Activated CD8-positive, alpha-beta T cell treated with anti-CD3 and anti-CD28 coated beads for 36 hours (primary cell): Measurements from ENCODE around the gene HOXB5. TPM values are rescaled to one million over a fixed set of nuclear protein-coding genes. Genes with fewer than 3 reads are reported as not detected.

Experiments
- ATAC-seq: fragments of 200-7000 bp; cut with Tn5 transposase; one replicate; pipeline ENCODE4 v1.10.0; 2021; ENCODE audit warnings: mild to moderate bottlenecking, moderate library complexity
- CTCF ChIA-PET: fragments of 350-600 bp; sonication (Branson Sonifier 250); formaldehyde crosslinking; loops from one replicate; lab custom pipeline; 2021; ENCODE audit warnings: antibody characterized with exemption; lab: Charles Lee
- POLR2A ChIA-PET: fragments of 350-600 bp; sonication (Branson Sonifier 250); formaldehyde crosslinking; loops from one replicate; lab custom pipeline; 2021; ENCODE audit warnings: antibody characterized with exemption; lab: Charles Lee
- DNase-seq: peaks from one replicate; pipeline ENCODE4 v3.0.0-alpha.2; 2020
- H3K27ac Mint-ChIP-seq: one replicate; pipeline ENCODE4 v1.8.0; 2021; ENCODE audit warnings: mild to moderate bottlenecking, mixed read lengths
- H3K27me3 Mint-ChIP-seq: one replicate; pipeline ENCODE4 v1.8.0; 2021; ENCODE audit warnings: mixed read lengths
- H3K36me3 Mint-ChIP-seq: one replicate; pipeline ENCODE4 v1.8.0; 2021; ENCODE audit warnings: low read depth, mixed read lengths
- H3K4me1 Mint-ChIP-seq: one replicate; pipeline ENCODE4 v1.8.0; 2021; ENCODE audit warnings: low read depth, mixed read lengths
- H3K4me3 Mint-ChIP-seq: one replicate; pipeline ENCODE4 v1.8.0; 2021; ENCODE audit warnings: mild to moderate bottlenecking, moderate library complexity, mixed read lengths
- H3K9me3 Mint-ChIP-seq: one replicate; pipeline ENCODE4 v1.8.0; 2021; ENCODE audit warnings: mixed read lengths
- intact Hi-C: fragments of 100-400 bp; cut with micrococcal nuclease; formaldehyde crosslinking; loops from one replicate; pipeline ENCODE4 v1.10.0; 2022
- total RNA-seq, 2 experiments: library from RNA; stranded (reverse); gene quantifications; one replicate each; pipeline ENCODE4 v1.2.3, GENCODE V29; 2021
- TF ChIP-seq, protein P1 (sequence below): fragments of 200-600 bp; IDR thresholded peaks from one replicate; pipeline ENCODE4 v1.8.0; 2022; ENCODE audit warnings: antibody characterized with exemption, mild to moderate bottlenecking

HOXB5 gene
- total RNA-seq, 2 experiments from 2014 or later = not detected

DNA sequence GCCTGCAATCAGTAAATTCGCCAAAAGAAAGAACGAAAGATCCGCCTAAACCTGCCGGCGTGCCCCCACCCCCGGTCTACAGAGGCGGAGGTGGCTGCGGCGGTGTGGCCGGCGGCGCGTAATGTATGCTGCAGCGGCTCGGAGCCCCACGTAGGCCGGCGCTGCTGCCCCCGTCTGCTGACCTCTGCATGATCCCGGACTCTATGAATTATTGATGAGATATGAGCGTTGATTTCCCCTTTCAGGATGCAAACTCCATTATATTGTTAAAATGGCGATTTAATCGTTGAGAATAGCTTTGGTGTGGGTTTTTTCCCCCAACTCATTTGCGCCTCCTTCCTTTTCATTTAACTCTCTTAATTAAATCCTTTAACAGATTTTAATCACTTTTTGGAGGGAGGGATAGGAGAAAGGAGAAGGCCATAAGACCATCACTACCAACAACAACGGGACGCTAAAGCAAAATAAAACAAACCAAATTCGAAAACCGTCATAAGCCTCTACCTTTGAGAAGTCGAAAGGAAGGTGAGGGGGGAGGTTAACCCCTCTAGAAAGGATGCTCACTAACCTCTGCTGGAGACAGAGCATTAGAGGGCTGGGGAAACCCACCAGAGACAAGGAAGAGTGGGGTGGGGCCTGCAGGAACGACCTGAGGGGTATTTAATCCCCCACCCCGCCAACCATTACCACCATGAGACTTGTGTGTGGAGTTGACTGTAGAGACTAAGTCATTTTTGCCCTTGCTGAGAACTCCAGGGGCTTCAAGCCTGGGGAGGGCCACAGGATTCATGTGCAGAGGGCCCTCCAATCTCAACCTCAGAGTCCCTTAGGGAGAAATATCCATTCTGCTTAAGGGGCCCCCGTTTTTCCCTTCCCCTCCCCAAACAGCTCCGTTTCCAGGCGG lies 7.0 kb downstream of the HOXB5 start:
- Mint-ChIP-seq H3K27ac (no peak overlapping the region), H3K4me3 (peak overlapping the region; percentile 89), H3K36me3 (no peaks in the 10 kb centered on the region), H3K27me3 (peaks cover 89% of the 10 kb centered on the region), H3K4me1 (peaks cover 27% of the 10 kb centered on the region), H3K9me3 (no peaks in the 10 kb centered on the region)
- TF ChIP-seq, protein P1, sequence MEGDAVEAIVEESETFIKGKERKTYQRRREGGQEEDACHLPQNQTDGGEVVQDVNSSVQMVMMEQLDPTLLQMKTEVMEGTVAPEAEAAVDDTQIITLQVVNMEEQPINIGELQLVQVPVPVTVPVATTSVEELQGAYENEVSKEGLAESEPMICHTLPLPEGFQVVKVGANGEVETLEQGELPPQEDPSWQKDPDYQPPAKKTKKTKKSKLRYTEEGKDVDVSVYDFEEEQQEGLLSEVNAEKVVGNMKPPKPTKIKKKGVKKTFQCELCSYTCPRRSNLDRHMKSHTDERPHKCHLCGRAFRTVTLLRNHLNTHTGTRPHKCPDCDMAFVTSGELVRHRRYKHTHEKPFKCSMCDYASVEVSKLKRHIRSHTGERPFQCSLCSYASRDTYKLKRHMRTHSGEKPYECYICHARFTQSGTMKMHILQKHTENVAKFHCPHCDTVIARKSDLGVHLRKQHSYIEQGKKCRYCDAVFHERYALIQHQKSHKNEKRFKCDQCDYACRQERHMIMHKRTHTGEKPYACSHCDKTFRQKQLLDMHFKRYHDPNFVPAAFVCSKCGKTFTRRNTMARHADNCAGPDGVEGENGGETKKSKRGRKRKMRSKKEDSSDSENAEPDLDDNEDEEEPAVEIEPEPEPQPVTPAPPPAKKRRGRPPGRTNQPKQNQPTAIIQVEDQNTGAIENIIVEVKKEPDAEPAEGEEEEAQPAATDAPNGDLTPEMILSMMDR = no peak
- intact Hi-C loops = no loop called here
- CTCF ChIA-PET = interaction anchor here (1.2 to 2.9 kb wide), 11 partner anchors 9 to 507 kb away, joined by 3 to 17 read pairs (median 6); no protein-coding TSS in a partner anchor
- ATAC-seq (peak; percentile 32), DNase-seq (peak; percentile 73)
- POLR2A ChIA-PET = interaction anchor here (0.8 to 1.3 kb wide), 4 partner anchors 37 to 355 kb away, joined by 3 to 4 read pairs (median 3); no protein-coding TSS in a partner anchor

- Mint-ChIP-seq H3K27me3 (peaks cover 91% of the 10 kb centered on the region), H3K27ac (no peak overlapping the region), H3K4me3 (no peak overlapping the region), H3K4me1 (peaks cover 35% of the 10 kb centered on the region), H3K9me3 (no peaks in the 10 kb centered on the region), H3K36me3 (no peaks in the 10 kb centered on the region)
- TF ChIP-seq, protein P1 = no peak
- ChIA-PET POLR2A (no interaction called here), CTCF (interaction anchor here (0.7 kb wide), 2 partner anchors 114 to 321 kb away, joined by 3 to 4 read pairs; no protein-coding TSS in a partner anchor)
- no peak for ATAC-seq
- intact Hi-C loops = no loop called here
- DNase-seq = no peak
Observed at GRCh38 chr17:48584223-48584741, 9.3 kb downstream of the HOXB5 start.

- no peaks in the 10 kb centered on the region for H3K9me3 Mint-ChIP-seq
- POLR2A ChIA-PET = interaction anchor here (1.7 kb wide), 1 partner anchor 92 kb away, joined by 5 read pairs; no protein-coding TSS in a partner anchor
- H3K36me3 Mint-ChIP-seq = no peaks in the 10 kb centered on the region
- H3K4me3 Mint-ChIP-seq = no peak overlapping the region
- DNase-seq = no peak
- CTCF ChIA-PET = interaction anchor here (0.7 to 1.1 kb wide), 4 partner anchors 82 to 321 kb away, joined by 3 to 4 read pairs (median 4); no protein-coding TSS in a partner anchor
- intact Hi-C loops = no loop called here
- H3K27me3 Mint-ChIP-seq = peaks cover 93% of the 10 kb centered on the region
- H3K27ac Mint-ChIP-seq = no peak overlapping the region
- no peak for ATAC-seq
- H3K4me1 Mint-ChIP-seq = peaks cover 39% of the 10 kb centered on the region
- TF ChIP-seq, protein P1 = no peak
Observed at GRCh38 chr17:48583708-48584222, 9.8 kb downstream of the HOXB5 start.

- no peak for DNase-seq
- ChIA-PET POLR2A (interaction anchor here (0.6 to 1.7 kb wide), 3 partner anchors 27 to 244 kb away, joined by 3 to 5 read pairs (median 3); no protein-coding TSS in a partner anchor), CTCF (interaction anchor here (0.6 to 1.1 kb wide), 6 partner anchors 8 to 557 kb away, joined by 3 to 4 read pairs (median 3); no protein-coding TSS in a partner anchor)
- ATAC-seq = no peak
- Mint-ChIP-seq H3K27me3 (peaks cover 84% of the 10 kb centered on the region), H3K4me3 (peak overlapping the region; percentile 57), H3K4me1 (peaks cover 40% of the 10 kb centered on the region), H3K9me3 (no peaks in the 10 kb centered on the region), H3K27ac (no peak overlapping the region), H3K36me3 (no peaks in the 10 kb centered on the region)
- intact Hi-C loops = no loop called here
- TF ChIP-seq, protein P1 = no peak
Observed at GRCh38 chr17:48582750-48583069, 10.9 kb downstream of the HOXB5 start.
